Kidney epithelial cell (primary cell): ENCODE results near the gene USP46. TPM values are rescaled to one million over a fixed set of nuclear protein-coding genes. Genes with fewer than 3 reads are reported as not detected.

Experiments used
- DNase-seq: peaks from one replicate; pipeline ENCODE4 v3.0.0-alpha.2; 2010; ENCODE audit warnings: low read depth
- H3K27me3 ChIP-seq: 2 replicates; pipeline ENCODE4 v1.6.0; 2011; ENCODE audit warnings: low read length; ENCODE audit not compliant: control insufficient read depth, insufficient read depth
- H3K36me3 ChIP-seq: 2 replicates; pipeline ENCODE4 v1.5.1; 2011; ENCODE audit warnings: low read length; ENCODE audit not compliant: control insufficient read depth, insufficient read depth
- H3K4me3 ChIP-seq: 2 replicates; pipeline ENCODE4 v1.5.1; 2011; ENCODE audit warnings: low read depth, mild to moderate bottlenecking, control low read depth, low read length
- CTCF ChIP-seq: IDR thresholded peaks from 2 replicates; pipeline ENCODE4 v1.5.1; 2011; ENCODE audit warnings: mild to moderate bottlenecking, moderate library complexity, low read length, control low read depth, inconsistent platforms; ENCODE audit not compliant: insufficient read depth, poor library complexity, severe bottlenecking
- total RNA-seq: library from RNA; depleted of rRNA; stranded (reverse); fragments of >200 nt; gene quantifications from 2 replicates; pipeline ENCODE4 v1.2.3, GENCODE V29; 2015

The USP46 gene
- total RNA-seq, 1 donor from 2014 or later = 14.9 TPM

- H3K36me3 ChIP-seq = peaks cover 1% of the 10 kb centered on the region
- TF ChIP-seq CTCF = no peak
- H3K4me3 ChIP-seq = no peak overlapping the region
- DNase-seq = no peak
- no peaks in the 10 kb centered on the region for H3K27me3 ChIP-seq
Observed at GRCh38 chr4:52627876-52628275, 31.2 kb downstream of the USP46 start.

GRCh38 chr4:52625216-52625615 is 33.9 kb downstream of the USP46 start:
- H3K4me3 ChIP-seq = no peak overlapping the region
- TF ChIP-seq CTCF = no peak
- no peaks in the 10 kb centered on the region for H3K27me3 ChIP-seq
- H3K36me3 ChIP-seq = peaks cover 1% of the 10 kb centered on the region
- DNase-seq = no peak

- DNase-seq = no peak
- TF ChIP-seq CTCF = no peak
- Histone ChIP-seq H3K4me3 (no peak overlapping the region), H3K36me3 (no peaks in the 10 kb centered on the region), H3K27me3 (no peaks in the 10 kb centered on the region)
Observed at GRCh38 chr4:52622564-52622963, 36.5 kb downstream of the USP46 start.

GRCh38 chr4:52621567-52621966 is 37.5 kb downstream of the USP46 start:
- no peak overlapping the region for H3K4me3 ChIP-seq
- no peak for TF ChIP-seq CTCF
- H3K36me3 ChIP-seq = no peaks in the 10 kb centered on the region
- no peaks in the 10 kb centered on the region for H3K27me3 ChIP-seq
- DNase-seq = no peak

- no peak overlapping the region for H3K4me3 ChIP-seq
- no peaks in the 10 kb centered on the region for H3K27me3 ChIP-seq
- H3K36me3 ChIP-seq = no peaks in the 10 kb centered on the region
- no peak for DNase-seq
- no peak for TF ChIP-seq CTCF
Observed at GRCh38 chr4:52619591-52619931, 39.5 kb downstream of the USP46 start.

- no peak for TF ChIP-seq CTCF
- Histone ChIP-seq H3K36me3 (no peaks in the 10 kb centered on the region), H3K4me3 (no peak overlapping the region), H3K27me3 (no peaks in the 10 kb centered on the region)
- DNase-seq = no peak
Observed at GRCh38 chr4:52618795-52619590, 40.1 kb downstream of the USP46 start.
